SK-N-SH treated with all-trans-retinoic acid at 6 μM for 48 hours (cell line): ENCODE measurements around the gene PRKG1.
"Not testable (repeated sequence)": the region's sequence is repeated elsewhere in the genome, so short reads cannot be mapped to it uniquely, and the experiment has no call there.

ENCODE experiments used
- ATAC-seq: fragments of 200-7000 bp; cut with Tn5 transposase; 3 replicates; pipeline ENCODE4 v1.9.1; 2020; ENCODE audit warnings: mild to moderate bottlenecking, moderate library complexity
- BACH2 ChIP-seq: fragments of 250-450 bp; sonication (Bioruptor Pico); IDR thresholded peaks from 2 replicates; pipeline ENCODE4 v1.9.0; 2021; ENCODE audit warnings: mild to moderate bottlenecking, borderline replicate concordance
- CSDC2 ChIP-seq: fragments of 250-450 bp; sonication (Bioruptor Pico); IDR thresholded peaks from 2 replicates; pipeline ENCODE4 v1.5.0; 2020; ENCODE audit warnings: mild to moderate bottlenecking, moderate library complexity
- ESRRG ChIP-seq: fragments of 250-450 bp; sonication (Bioruptor Pico); IDR thresholded peaks from 2 replicates; pipeline ENCODE4 v1.6.1; 2021; ENCODE audit warnings: mild to moderate bottlenecking
- GLIS3 ChIP-seq: fragments of 250-450 bp; sonication (Bioruptor Pico); IDR thresholded peaks from 2 replicates; pipeline ENCODE4 v1.5.0; 2020; ENCODE audit warnings: mild to moderate bottlenecking, moderate library complexity
- ISL1 ChIP-seq: fragments of 250-450 bp; sonication (Bioruptor Pico); IDR thresholded peaks from 2 replicates; pipeline ENCODE4 v2.1.2; 2022; ENCODE audit warnings: mild to moderate bottlenecking, moderate library complexity
- OSR1 ChIP-seq: fragments of 250-450 bp; sonication (Bioruptor Pico); IDR thresholded peaks from 2 replicates; pipeline ENCODE4 v1.8.0; 2022; ENCODE audit warnings: moderate library complexity, mild to moderate bottlenecking, inconsistent platforms
- PPARA ChIP-seq: fragments of 250-450 bp; sonication (Bioruptor Pico); IDR thresholded peaks from 2 replicates; pipeline ENCODE4 v1.5.0; 2020; ENCODE audit warnings: mild to moderate bottlenecking, borderline replicate concordance
- SNAI2 ChIP-seq: fragments of 250-450 bp; sonication (Bioruptor Pico); IDR thresholded peaks from 2 replicates; pipeline ENCODE4 v1.5.0; 2020; ENCODE audit warnings: mild to moderate bottlenecking, moderate library complexity
- TCF4 ChIP-seq: fragments of 250-450 bp; sonication (Bioruptor Pico); IDR thresholded peaks from 2 replicates; pipeline ENCODE4 v1.8.0; 2021; ENCODE audit warnings: mild to moderate bottlenecking, moderate library complexity, borderline replicate concordance
- TOX ChIP-seq: fragments of 250-450 bp; sonication (Bioruptor Pico); IDR thresholded peaks from 2 replicates; pipeline ENCODE4 v1.8.0; 2021; ENCODE audit warnings: mild to moderate bottlenecking, moderate library complexity, borderline replicate concordance
- ZC3H10 ChIP-seq: fragments of 250-450 bp; sonication (Bioruptor Pico); IDR thresholded peaks from 2 replicates; pipeline ENCODE4 v1.5.1; 2021; ENCODE audit warnings: mild to moderate bottlenecking, moderate library complexity
- ZFP3 ChIP-seq: fragments of 250-450 bp; sonication (Bioruptor Pico); IDR thresholded peaks from 2 replicates; pipeline ENCODE4 v1.5.0; 2020; ENCODE audit warnings: mild to moderate bottlenecking, moderate library complexity
- ZFP30 ChIP-seq: fragments of 450-650 bp; formaldehyde crosslinking; IDR thresholded peaks from 2 replicates; pipeline ENCODE4 v1.5.0; 2022; ENCODE audit warnings: mild to moderate bottlenecking, moderate library complexity
- ZNF565 ChIP-seq: fragments of 450-650 bp; formaldehyde crosslinking; conservative IDR thresholded peaks from 2 replicates; pipeline ENCODE4 v1.5.0; 2020; ENCODE audit warnings: low read depth, mild to moderate bottlenecking, moderate library complexity
- ZNF8 ChIP-seq: fragments of 450-650 bp; formaldehyde crosslinking; IDR thresholded peaks from 2 replicates; pipeline ENCODE4 v1.5.0; 2020; ENCODE audit warnings: mild to moderate bottlenecking, moderate library complexity
- TF ChIP-seq, protein P1 (sequence below): fragments of 250-450 bp; sonication (Bioruptor Pico); IDR thresholded peaks from 2 replicates; pipeline ENCODE4 v1.5.1; 2020; ENCODE audit warnings: low read depth, mild to moderate bottlenecking, moderate library complexity
- TF ChIP-seq, protein P2 (sequence below): fragments of 250-450 bp; sonication (Bioruptor Pico); IDR thresholded peaks from 2 replicates; pipeline ENCODE4 v1.8.0; 2020; ENCODE audit warnings: mild to moderate bottlenecking, moderate library complexity, borderline replicate concordance
- TF ChIP-seq, protein P3 (sequence below): fragments of 250-450 bp; sonication (Bioruptor Pico); IDR thresholded peaks from 2 replicates; pipeline ENCODE4 v1.5.1; 2021; ENCODE audit warnings: mild to moderate bottlenecking, moderate library complexity
- TF ChIP-seq, protein P4 (sequence below): fragments of 250-450 bp; sonication (Bioruptor Pico); IDR thresholded peaks from 2 replicates; pipeline ENCODE4 v1.5.0; 2020; ENCODE audit warnings: mild to moderate bottlenecking, moderate library complexity
- TF ChIP-seq, protein P5 (sequence below): fragments of 250-450 bp; sonication (Bioruptor Pico); IDR thresholded peaks from 2 replicates; pipeline ENCODE4 v1.8.0; 2021; ENCODE audit warnings: low read depth, mild to moderate bottlenecking, moderate library complexity, borderline replicate concordance

PRKG1 gene

DNA sequence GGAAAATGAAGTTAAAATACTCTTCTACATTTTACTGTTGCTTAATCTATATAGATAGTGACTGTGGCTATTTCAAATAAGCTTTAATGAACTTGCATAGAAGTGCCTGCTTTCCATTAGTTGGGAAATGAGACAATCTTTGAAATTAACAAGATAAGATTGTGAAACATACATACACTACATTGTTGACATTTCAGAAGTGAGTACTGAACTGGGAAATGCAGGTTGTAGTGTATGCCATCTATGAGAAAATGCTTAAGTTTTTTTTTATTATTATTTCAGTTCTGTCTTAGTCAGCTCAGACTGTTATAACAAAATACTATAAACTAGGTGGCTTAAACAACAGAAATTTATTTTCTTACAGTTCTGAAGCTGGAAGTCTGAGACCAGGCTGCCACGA, 674.7 kb downstream of the PRKG1 start:
- ATAC-seq, result no peak
- TF ChIP-seq SNAI2 (CRISPR knock-in tag), result no peak
- TF ChIP-seq ISL1, result peak; percentile 24; the same call in 1 of the 2 replicates

DNA sequence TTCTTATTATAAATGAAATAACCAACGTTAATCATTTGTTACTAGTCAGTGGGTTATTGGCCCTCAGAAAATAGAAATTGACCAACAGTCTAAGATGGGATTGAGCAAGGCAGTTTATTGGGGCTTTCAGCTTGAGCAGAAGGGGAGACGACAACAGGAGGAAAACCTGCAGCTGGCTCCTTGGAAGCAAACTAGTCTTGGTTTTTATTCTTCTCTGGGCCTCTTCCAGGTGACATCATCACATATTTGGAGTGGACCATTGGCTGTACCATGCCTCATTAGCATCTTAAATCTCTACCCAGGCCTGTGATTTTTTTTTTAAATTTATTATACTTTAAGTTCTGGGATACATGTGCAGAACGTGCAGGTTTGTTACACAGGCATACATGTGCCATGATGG, 684.1 kb downstream of the PRKG1 start:
- TF ChIP-seq OSR1 (CRISPR knock-in tag), result no peak
- no peak for TF ChIP-seq ZNF8 (CRISPR knock-in tag)
- TF ChIP-seq, protein P1, sequence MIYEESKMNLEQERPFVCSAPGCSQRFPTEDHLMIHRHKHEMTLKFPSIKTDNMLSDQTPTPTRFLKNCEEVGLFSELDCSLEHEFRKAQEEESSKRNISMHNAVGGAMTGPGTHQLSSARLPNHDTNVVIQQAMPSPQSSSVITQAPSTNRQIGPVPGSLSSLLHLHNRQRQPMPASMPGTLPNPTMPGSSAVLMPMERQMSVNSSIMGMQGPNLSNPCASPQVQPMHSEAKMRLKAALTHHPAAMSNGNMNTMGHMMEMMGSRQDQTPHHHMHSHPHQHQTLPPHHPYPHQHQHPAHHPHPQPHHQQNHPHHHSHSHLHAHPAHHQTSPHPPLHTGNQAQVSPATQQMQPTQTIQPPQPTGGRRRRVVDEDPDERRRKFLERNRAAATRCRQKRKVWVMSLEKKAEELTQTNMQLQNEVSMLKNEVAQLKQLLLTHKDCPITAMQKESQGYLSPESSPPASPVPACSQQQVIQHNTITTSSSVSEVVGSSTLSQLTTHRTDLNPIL (CRISPR knock-in tag), result no peak
- TF ChIP-seq GLIS3, result no peak
- no peak for TF ChIP-seq CSDC2
- no peak for TF ChIP-seq PPARA (CRISPR knock-in tag)
- TF ChIP-seq ZFP30 (CRISPR knock-in tag), result no peak
- TF ChIP-seq, protein P2, sequence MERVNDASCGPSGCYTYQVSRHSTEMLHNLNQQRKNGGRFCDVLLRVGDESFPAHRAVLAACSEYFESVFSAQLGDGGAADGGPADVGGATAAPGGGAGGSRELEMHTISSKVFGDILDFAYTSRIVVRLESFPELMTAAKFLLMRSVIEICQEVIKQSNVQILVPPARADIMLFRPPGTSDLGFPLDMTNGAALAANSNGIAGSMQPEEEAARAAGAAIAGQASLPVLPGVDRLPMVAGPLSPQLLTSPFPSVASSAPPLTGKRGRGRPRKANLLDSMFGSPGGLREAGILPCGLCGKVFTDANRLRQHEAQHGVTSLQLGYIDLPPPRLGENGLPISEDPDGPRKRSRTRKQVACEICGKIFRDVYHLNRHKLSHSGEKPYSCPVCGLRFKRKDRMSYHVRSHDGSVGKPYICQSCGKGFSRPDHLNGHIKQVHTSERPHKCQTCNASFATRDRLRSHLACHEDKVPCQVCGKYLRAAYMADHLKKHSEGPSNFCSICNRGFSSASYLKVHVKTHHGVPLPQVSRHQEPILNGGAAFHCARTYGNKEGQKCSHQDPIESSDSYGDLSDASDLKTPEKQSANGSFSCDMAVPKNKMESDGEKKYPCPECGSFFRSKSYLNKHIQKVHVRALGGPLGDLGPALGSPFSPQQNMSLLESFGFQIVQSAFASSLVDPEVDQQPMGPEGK, result no peak
- TF ChIP-seq ZNF565 (CRISPR knock-in tag), result no peak
- no peak for TF ChIP-seq ESRRG (CRISPR knock-in tag)
- TF ChIP-seq ZC3H10 (CRISPR knock-in tag), result no peak
- TF ChIP-seq ZFP3, result no peak
- TF ChIP-seq TCF4 (CRISPR knock-in tag), result no peak
- ATAC-seq, result no peak

DNA sequence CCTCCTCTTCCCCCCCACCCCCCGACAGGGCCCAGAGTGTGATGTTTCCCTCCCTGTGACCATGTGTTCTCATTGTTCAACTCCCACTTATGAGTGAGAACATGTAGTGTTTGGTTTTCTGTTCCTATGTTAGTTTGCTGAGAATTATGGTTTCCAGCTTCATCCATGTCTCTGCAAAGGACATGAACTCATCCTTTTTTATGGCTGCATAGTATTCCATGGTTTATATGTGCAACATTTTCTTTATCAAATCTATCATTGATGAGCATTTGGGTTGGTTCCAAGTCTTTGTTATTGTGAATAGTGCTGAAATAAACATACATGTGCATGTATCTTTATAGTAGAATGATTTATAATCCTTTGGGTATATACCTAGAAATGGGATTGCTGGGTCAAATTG, 684.6 kb downstream of the PRKG1 start:
- ATAC-seq, result not testable (repeated sequence)

DNA sequence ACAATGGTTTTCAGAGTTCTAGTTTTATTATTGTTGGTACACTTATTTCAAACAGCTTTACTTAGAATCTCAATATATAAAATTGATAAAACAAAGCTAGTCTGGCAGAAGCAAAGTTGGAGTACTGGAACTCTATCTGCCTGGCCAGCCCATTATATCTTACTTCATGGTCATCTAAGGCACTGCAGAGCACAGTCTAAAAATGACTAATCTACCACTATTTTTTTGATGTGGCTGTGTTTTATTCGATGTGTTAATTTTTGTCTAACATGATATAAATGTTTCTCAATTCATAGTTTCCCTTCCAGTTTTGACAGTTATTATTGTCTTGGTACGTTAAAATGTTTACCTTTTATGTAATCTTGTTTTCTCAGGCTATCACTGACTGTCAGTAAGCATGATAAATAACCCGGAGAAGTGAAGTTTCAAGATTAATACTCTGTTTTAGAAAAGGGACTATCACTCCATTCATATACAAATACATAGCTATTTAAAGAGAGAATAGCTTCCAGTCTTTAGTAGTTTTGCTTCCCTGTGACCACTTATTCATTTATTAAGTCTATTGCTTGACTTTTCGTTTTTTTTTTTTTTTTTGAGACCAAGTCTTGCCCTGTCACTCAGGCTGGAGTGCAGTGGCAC, 685.7 kb downstream of the PRKG1 start:
- ATAC-seq, result no peak
- no peak for TF ChIP-seq ZNF565 (CRISPR knock-in tag)
- TF ChIP-seq, protein P2, result no peak
- TF ChIP-seq SNAI2 (CRISPR knock-in tag), result no peak
- no peak for TF ChIP-seq TOX (CRISPR knock-in tag)
- TF ChIP-seq, protein P1 (CRISPR knock-in tag), result no peak
- no peak for TF ChIP-seq ISL1
- TF ChIP-seq ZFP3, result no peak
- TF ChIP-seq, protein P3, sequence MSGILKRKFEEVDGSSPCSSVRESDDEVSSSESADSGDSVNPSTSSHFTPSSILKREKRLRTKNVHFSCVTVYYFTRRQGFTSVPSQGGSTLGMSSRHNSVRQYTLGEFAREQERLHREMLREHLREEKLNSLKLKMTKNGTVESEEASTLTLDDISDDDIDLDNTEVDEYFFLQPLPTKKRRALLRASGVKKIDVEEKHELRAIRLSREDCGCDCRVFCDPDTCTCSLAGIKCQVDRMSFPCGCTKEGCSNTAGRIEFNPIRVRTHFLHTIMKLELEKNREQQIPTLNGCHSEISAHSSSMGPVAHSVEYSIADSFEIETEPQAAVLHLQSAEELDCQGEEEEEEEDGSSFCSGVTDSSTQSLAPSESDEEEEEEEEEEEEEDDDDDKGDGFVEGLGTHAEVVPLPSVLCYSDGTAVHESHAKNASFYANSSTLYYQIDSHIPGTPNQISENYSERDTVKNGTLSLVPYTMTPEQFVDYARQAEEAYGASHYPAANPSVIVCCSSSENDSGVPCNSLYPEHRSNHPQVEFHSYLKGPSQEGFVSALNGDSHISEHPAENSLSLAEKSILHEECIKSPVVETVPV, result no peak
- TF ChIP-seq ESRRG (CRISPR knock-in tag), result no peak
- TF ChIP-seq, protein P4, sequence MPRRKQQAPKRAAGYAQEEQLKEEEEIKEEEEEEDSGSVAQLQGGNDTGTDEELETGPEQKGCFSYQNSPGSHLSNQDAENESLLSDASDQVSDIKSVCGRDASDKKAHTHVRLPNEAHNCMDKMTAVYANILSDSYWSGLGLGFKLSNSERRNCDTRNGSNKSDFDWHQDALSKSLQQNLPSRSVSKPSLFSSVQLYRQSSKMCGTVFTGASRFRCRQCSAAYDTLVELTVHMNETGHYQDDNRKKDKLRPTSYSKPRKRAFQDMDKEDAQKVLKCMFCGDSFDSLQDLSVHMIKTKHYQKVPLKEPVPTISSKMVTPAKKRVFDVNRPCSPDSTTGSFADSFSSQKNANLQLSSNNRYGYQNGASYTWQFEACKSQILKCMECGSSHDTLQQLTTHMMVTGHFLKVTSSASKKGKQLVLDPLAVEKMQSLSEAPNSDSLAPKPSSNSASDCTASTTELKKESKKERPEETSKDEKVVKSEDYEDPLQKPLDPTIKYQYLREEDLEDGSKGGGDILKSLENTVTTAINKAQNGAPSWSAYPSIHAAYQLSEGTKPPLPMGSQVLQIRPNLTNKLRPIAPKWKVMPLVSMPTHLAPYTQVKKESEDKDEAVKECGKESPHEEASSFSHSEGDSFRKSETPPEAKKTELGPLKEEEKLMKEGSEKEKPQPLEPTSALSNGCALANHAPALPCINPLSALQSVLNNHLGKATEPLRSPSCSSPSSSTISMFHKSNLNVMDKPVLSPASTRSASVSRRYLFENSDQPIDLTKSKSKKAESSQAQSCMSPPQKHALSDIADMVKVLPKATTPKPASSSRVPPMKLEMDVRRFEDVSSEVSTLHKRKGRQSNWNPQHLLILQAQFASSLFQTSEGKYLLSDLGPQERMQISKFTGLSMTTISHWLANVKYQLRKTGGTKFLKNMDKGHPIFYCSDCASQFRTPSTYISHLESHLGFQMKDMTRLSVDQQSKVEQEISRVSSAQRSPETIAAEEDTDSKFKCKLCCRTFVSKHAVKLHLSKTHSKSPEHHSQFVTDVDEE (CRISPR knock-in tag), result no peak
- TF ChIP-seq BACH2 (CRISPR knock-in tag), result no peak
- no peak for TF ChIP-seq ZNF8 (CRISPR knock-in tag)
- TF ChIP-seq TCF4 (CRISPR knock-in tag), result no peak
- TF ChIP-seq PPARA (CRISPR knock-in tag), result no peak
- TF ChIP-seq, protein P5, sequence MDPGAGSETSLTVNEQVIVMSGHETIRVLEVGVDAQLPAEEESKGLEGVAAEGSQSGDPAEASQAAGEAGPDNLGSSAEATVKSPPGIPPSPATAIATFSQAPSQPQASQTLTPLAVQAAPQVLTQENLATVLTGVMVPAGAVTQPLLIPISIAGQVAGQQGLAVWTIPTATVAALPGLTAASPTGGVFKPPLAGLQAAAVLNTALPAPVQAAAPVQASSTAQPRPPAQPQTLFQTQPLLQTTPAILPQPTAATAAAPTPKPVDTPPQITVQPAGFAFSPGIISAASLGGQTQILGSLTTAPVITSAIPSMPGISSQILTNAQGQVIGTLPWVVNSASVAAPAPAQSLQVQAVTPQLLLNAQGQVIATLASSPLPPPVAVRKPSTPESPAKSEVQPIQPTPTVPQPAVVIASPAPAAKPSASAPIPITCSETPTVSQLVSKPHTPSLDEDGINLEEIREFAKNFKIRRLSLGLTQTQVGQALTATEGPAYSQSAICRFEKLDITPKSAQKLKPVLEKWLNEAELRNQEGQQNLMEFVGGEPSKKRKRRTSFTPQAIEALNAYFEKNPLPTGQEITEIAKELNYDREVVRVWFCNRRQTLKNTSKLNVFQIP (CRISPR knock-in tag), result no peak
